ENCODE measurements around the gene SDS.

SDS gene, protein sequence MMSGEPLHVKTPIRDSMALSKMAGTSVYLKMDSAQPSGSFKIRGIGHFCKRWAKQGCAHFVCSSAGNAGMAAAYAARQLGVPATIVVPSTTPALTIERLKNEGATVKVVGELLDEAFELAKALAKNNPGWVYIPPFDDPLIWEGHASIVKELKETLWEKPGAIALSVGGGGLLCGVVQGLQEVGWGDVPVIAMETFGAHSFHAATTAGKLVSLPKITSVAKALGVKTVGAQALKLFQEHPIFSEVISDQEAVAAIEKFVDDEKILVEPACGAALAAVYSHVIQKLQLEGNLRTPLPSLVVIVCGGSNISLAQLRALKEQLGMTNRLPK

DNA sequence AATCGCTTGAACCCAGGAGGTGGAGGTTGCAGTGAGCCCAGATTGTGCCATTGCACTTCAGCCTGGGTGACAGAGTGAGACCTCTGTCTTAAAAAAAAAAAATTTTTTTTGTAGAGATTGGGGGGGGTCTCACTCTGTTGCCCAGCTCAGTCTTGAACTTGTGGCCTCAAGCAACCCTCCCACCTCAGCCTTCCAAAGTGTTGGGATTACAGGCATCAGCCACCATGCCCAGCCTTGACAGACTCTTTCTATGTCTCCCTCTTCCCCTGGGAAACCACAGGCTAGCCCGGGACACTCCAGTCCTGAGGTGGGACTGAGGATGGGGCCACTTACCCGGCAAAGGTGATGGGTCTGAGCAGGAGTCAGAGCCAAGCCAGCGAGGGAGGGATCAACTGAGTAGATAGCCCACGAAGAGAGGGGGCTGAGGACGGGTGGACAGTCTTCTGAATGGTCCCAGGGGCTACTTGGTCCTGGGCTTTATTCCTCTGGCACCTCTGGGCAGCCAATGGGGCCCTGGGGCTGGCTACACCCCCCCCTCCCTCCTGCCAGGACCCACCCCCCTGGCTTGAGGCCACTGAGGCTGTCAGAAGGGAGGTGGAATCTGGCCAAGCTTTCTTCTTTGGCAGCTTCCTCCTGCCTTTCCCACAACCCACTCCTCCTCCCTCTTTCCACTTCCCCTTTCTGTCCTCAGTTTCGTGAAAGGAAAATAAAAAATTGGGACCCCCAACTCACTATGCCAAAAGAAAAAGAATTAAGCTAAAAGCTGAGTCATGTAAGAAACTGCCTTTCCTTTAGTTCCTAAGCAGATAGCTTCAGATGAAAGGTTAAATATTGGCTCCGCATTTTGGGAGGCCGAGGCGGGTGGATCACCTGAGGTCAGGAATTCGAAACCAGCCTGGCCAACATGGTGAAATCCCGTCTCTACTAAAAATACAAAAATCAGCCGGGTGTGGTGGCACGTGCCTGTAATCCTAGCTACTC is at the start of gene SDS:
Gene SDS, minus strand, starts transcription at position 453 of the 981 bp plus-strand sequence. CDS start 4,179 bp downstream, outside the sequence.
- DNase-seq = peak in 52 of 58 donors; percentile 7 to 80 (median 53)

DNA sequence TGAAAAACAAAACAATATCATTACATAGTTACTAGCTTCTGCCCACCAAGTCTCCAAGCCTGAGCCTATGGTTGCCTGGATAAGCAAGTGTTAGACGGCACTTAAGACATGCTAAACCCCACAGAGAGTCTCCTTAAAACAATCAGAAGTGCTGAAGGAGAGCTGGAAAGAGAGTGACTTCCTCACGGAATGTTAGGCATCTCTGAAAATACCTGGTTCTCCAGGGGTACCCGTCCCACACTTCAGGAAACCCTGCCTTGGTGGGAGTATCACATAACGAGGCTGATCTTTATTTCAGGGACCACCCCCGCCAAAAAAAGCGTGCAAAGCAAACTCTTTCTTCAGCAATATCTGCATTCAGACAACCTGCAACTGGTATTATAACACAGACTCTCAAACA is 49.6 kb upstream of the SDS start:
- DNase-seq = no peak

DNA sequence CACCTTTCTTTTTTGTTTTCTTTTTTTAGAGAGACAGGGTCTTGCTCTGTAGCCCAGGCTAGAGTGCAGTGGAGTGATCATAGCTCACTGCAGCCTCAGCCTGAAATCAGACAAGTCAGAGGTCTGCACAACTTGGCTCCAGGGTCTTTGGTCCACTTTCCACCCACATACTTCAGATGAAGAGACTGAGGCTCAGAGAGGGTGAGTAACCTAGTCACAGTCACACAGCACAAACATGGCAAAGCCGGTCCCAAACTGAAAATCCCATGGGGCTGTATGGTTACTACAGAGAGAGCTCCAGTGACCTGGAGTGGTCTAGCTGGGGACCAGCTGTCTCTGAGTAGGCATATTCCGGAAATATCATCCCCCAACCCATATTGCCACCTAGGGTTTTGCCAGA is 48.8 kb upstream of the SDS start:
- no peak for DNase-seq

DNA sequence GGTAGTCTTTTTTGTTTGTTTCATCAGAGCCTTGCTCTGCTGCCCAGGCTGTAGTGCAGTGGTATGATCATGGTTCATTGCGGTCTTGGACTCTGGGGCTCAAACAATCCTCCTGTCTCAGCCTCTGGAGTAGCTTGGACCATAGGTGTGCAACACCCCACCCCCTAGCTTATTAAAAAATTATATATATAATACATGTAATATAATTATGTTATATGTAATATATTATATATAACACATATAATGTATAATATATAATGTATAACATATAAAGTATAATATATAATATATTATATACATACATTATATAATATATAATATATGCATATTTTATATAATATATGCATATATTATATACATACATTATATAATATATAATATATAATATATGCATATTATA is 46.2 kb upstream of the SDS start:
- DNase-seq = no peak

DNA sequence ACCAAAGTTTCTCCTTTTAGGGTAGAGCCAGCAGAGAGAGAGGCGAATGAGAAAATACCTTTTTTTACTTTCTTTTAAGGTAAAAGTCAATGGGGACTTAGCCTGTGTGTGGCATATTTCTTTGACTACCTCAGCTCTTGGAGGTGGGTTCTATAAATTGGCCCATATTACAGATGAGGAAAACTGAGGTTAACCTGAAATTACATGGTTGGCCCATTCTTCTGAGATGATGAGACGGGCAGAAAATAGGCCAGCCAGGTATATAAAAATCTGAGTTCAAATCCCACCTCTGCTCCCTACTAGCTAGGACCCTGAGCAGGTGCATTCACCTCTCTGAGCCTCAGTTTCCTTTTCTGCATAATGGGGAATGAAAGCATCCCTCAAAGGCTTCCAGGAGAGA is 45.6 kb upstream of the SDS start:
- no peak for DNase-seq

DNA sequence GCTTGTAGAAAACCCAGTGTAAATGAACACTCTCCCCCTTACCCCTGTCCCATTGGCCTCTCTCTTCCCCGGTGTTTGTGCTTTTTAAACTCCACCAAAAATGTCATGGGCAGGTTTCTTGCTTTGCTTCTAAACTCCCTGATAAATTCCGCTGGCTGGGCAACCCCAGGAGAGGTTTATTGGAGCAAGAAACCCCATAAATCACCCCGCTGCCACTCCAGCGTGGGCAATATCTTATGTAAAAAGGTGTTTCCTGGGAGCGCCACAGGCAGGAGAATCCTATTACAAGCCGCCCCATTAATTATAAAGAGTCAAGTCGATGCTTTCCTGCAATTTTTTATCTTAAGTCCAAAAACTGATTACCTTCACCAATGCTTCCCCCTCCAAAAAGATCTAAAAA is 45.2 kb upstream of the SDS start:
- DNase-seq = no peak

DNA sequence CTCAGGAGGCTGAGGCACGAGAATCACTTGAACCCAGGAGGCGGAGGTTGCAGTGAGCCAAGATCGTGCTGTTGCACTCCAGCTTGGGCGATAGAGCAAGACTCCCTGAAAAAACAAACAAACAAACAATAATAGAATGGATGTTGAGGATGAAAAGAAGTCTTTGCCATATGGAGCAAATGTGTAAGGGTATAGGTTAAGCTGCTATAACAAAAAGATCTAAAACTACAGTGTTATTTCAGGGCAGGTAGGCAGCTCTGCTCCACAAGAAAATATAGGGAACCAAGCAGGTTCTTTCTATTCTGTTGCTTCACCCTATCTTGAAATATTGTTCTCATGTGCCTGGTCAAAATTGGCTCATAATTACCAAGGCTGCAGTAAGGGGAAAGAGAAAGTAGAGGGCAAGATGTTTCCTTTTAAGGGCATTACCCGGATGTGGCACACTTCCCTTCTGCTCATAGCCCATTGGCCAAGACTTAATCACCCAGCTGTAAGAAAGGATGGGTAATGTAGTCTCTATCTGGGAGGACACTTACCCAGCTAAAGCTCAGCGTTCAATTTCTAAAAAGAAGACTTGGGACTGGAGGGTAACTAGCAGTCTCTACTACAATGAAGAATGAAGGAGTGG is 42.0 kb upstream of the SDS start:
- DNase-seq = no peak

DNA sequence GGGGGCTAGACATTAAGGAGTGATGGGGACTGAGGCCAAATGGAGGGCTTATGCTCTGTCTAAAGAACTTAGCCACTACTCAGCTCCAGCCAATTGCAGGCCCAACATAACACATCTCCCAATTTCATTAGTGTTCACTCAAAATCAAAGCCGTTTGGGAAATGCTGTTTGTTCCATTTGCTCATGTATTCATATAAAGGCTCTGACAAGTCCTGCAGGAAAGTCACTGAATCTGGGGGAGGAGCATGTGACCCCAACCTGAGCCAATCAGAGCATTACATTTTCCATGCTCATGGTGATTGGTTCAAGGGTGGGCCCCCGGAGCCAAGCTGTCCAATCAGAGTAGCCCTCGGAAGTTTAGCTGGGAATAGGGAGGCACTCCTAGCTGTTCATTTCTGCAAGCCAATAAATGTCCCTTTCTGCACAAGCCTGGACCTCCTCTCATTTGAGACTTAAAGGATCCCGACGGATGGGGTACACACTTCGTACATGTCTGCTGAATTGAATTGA is 39.4 kb upstream of the SDS start:
- no peak for DNase-seq

DNA sequence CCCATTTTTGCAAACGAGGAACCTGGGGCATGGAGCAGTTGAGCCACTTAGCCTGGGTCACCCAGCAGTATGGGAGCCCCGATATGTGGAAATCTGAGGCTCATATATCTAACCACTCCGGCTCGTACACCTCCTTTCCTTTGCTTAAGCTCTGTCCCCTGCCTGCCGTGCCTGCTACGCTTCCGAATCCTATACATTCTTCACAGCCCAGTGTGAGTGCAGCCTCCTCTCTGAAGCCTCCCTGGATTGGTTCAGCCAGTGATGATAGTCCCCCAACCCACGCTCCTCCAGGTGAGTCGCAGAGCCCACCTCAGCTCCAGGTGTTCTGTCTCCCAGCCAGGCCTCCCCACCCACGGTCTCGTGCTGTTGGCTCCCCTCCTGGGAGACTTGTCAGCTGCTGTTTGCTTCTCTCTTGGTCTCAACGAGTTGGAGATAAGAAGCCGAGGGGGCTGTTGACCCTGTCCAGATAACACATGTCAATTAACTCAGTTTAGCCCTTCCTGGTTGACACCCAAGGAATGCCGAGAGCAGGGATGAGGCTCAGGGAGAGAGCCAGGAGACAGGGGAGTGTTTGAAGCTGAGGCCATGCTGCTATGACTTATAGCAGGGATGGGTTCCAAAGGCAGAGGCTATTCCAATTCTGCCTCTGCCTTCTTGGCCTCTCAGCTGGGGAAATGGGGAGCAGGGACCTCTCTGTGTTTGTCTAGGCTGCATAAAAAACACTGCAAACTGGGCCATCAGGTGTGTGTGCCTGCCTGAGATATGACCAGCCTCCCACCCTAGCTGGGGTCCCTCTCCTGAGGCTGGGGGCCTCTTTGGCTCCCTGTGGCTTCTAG is 37.5 kb upstream of the SDS start:
- DNase-seq = no peak

DNA sequence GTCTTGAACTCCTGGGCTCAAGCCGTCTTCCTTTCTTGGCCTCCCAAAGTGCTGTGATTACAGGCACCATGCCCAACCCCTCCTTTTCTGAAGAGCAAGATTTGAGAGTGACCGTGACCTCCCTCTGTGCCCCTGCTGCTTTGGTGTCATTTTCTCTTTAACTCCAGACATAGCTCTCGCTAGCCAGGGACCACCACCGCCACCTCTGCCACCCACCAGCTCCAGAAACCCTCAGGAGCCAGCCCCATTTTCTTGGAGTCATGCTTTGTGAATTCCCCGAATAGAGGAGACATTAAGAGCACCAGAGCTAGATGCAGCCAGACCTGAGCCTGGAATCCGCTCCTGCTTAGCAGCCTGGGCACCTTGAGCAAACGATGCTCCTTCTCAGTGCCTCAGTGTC is 36.6 kb upstream of the SDS start:
- DNase-seq = no peak

DNA sequence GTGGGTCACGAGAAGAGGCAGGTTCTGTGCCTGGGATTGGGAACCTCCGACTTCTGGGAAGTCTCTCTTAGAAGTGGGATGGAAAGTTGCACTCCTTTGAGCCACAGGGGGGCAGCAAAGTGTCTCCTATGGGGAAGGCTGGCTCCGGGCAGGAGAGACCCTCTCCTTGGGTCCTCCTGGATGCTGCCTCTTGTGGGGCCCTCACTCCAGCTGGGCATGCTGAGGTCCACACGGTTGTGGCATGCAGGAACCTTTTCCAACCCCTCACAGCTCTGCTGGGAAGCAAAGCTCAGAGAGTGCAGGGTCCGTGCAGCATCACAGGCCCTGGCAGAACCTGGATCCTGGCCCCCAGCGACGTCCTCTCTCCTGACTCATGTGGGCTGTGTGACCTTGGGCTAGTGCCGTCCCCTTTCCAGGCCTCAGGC is 35.9 kb upstream of the SDS start:
- peak in 24 of 58 donors; percentile 2 to 60 (median 18) for DNase-seq

DNA sequence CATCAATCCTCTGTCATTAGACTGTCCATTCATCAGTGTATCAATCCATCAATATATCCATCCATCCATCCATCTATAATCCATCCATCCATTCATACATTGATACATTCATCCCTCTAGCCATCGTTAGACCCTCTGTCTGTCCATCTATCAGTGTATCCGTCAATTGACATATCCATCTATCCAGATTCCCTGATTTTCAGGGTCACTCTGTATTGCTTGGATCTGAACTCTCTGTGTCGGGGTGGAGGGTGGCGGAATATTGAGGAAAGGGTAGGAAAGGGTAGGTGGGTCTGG is 35.6 kb upstream of the SDS start:
- no peak for DNase-seq

DNA sequence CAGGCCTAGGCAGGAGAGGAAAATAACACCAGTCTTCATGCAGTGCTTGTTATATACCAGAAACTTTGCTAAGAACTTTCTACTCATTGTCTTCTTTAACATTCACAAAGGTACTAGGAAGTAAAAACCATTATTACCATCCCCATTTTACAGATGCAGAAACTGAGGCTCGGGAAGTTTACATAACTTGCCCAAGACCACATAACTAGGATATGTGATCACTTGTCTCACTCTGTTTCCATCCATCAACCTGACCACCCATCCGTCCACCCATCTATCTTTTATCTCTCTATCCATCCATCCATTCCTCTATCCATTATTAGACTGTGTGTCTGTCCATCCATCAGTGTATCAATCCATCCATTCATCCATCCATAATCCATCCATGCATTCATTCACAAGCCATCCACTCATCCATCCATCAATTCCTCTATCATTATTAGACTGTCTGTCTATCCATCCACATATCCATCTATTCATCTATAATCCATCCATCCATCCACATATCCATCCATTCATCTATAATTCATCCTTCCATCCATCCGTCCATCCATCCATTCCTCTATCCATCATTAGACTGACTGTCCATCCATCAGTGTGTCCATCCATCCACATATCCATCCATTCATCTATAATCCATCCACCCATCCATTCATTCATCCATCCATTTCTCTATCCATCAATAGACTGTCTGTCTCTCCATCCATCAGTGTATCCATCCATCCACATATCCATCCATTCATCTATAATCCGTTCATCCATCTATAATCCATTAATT is 35.0 kb upstream of the SDS start:
- no peak for DNase-seq

DNA sequence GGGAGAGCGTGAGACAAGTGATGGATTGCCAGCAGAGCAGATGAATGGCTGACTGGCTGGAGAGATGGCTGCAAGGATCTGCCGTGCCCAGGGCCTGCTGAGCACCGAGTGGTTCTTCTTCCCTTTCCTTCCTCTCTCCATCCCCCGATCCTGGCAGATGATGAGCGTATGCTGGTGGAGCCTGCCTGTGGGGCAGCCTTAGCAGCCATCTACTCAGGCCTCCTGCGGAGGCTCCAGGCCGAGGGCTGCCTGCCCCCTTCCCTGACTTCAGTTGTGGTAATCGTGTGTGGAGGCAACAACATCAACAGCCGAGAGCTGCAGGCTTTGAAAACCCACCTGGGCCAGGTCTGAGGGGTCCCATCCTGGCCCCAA is 34.0 kb upstream of the SDS start:
- DNase-seq = no peak

DNA sequence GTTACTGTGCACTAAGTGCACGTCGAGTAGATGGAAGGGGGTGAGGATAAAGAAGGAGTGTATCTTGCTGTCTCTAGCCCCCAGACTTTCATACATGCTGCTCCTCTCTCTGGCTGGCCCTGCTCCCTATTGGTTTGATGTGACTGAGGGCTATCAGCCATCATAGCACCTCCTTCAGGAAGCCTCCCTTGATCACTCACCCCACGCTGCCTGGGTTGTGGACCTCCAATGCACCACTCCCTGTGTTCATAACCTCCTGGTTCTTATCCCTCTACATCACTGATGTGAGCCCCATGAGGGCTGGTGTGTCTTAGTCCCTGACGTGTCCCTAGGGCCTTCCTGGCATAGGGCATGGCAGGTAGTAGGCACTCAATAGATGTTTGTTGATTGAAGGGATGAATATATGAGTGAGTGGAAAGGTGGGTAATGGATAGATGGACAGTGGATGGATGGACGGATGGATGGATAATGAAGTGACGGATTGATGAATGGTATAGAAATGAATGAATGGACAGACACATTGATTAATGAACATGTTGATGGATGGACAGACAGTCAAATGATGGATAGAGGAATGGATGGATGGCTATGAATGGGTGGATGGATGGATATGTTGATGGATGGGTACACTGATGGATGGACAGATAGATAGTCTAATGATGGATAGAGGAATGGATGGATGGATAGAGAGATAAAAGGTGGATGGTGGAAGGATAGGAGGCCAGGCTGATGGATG is 33.5 kb upstream of the SDS start:
- no peak for DNase-seq

DNA sequence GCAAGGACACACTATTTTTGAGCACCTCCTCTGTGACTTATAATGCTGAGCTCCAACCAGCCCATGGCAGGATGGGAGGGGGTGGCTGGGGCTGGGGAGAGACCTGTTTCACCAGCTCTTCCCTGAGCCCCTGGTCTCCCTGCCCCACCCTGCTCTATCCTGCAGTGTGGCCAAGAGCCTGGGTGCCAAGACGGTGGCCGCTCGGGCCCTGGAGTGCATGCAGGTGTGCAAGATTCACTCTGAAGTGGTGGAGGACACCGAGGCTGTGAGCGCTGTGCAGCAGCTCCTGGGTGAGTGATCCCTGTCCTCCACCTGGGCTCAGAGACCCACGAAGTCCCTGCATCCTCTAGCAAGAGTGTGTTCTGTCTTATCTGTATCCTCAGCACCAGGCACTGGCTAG is 32.9 kb upstream of the SDS start:
- no peak for DNase-seq

DNA sequence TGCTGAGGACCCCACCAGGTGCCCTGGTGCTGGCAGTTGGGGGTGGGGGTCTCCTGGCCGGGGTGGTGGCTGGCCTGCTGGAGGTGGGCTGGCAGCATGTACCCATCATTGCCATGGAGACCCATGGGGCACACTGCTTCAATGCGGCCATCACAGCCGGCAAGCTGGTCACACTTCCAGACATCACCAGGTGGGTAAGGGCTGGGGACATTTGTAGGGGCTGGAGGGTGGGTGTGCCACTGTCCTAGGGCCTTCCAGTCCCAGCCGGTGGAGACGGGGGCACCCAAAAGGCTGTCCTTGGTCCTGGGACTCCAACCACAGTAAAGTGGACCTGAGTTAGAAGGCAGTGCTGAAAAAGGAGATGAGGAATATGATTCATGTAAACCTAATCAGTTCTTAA is 31.7 kb upstream of the SDS start:
- DNase-seq = no peak

DNA sequence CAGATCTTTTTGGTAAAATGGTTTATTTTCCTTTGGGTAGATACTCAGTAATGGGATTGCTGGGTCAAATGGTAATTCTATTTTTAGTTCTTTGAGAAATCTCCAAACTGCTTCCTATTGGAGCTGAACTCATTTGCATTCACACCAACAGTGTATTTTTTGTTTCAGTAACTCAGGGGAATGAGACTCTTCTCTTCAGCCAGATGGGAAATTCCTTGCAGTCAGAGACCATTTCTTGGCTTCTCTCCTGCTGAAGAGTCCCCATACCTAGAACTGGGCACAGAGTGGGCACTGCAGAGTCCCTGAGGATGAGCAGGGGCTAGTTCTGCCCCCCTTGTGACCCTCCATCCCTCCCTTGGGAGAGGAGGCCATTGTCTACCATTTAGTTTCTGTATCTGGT is 29.3 kb upstream of the SDS start:
- peak in 2 of 58 donors; percentile 6 to 17 for DNase-seq

DNA sequence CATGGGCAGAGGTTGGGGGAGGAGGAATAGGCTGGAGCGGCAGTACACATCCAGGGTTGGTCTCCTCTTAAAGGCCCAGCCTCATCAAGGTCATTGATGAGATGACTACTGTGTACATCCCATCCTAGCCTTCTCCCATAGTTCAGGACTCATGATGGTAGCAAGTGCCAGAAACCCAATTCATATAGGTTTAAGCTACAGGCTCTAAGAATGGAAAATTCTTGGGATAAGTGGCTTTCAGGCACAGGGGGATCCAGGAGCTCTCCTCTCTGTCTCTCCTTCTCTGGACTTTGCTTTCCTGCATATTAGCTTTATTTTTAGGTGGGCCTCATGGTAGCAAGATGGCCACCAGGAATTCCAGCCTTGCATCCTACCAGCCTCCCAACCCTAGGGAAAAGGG is 24.8 kb upstream of the SDS start:
- no peak for DNase-seq

DNA sequence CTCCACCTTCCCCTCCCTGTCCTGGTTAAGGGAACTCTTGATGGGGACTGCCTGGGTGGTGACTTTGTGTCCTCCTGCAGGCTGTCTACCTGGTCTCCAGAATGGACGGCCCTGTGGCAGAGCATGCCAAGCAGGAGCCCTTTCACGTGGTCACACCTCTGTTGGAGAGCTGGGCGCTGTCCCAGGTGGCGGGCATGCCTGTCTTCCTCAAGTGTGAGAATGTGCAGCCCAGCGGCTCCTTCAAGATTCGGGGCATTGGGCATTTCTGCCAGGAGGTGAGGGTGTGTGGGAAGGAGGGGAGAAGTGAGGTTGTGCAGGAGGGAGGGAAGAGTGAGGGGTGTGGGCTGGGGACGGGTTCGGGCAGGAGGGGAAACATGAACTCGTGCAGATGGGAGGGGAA is 24.2 kb upstream of the SDS start:
- no peak for DNase-seq

Measured in anterior cingulate cortex (tissue), 58 donors.